HG03342 (cell line): ENCODE measurements around the gene GLYR1.
"Not testable (repeated sequence)": the region's sequence is repeated elsewhere in the genome, so short reads cannot be mapped to it uniquely, and the experiment has no call there.

Experiments used
- ATAC-seq: cut with Tn5 transposase; IDR thresholded peaks from one replicate; pipeline ENCODE4 v1.9.1; 2021; ENCODE audit warnings: mild to moderate bottlenecking, moderate library complexity; ENCODE audit not compliant: unreplicated experiment

Gene GLYR1

DNA sequence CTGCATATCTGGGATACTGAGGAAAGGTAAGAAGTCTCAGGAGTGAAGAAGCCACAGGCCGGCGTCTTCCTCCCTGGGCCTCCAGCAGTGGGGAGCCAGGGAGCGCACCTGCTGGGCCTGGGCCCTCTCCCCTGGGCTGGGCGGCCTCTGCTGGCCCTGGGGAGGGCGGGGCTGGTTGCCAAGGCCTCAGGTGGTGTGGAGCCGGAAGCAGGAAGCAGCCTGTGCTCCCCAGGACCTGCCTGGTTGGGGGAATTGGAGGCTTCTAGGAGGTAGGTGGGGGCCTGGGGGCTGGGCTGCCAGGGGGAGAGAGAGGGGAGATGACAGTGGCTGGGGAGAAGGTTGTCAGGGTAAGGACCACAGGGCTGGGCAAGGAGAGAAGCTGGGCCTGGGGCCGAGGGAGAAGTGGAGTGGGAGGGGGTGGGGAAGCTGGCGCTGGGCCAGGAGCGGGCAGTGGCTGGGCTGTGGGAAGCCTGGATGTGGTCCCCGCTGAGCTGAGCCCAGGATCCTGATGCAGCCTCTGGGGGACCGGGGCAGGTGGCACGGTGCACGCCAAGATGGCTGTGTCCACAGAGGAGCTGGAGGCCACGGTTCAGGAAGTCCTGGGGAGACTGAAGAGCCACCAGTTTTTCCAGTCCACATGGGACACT lies 51.8 kb downstream of the GLYR1 start, which contains the start of gene SMIM22:
TSS of gene SMIM22 (plus strand) at position 189 of the 647 bp plus-strand sequence. CDS start at position 555, 366 bp downstream.
- no peak for ATAC-seq

GRCh38 chr16:4792951-4793513 lies 54.1 kb downstream of the GLYR1 start:
- ATAC-seq: no peak

GRCh38 chr16:4790871-4791270 lies 56.2 kb downstream of the GLYR1 start:
- ATAC-seq: no peak

DNA sequence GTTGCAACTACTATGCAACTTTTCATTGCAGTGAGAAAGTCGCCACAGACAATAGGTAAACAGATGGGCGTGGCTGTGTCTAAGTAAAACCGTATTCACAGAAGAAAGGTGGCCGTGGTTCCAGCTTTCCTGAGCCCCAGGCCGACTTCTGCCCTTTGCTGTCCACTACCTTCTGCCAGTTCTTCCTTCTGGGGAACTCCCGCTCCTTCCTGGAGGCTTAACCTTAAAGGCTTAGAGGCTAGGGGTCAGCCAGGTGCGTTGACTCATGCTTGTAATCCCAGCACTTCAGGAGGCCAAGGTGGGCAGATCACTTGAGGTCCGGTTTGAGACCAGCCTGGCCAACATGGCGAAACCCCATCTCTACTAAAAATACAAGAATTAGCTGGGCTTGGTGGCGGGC lies 56.8 kb downstream of the GLYR1 start:
- no peak for ATAC-seq

GRCh38 chr16:4788910-4789309 lies 58.2 kb downstream of the GLYR1 start:
- ATAC-seq: no peak

GRCh38 chr16:4788489-4788889 lies 58.6 kb downstream of the GLYR1 start:
- ATAC-seq: no peak

GRCh38 chr16:4787627-4788482 lies 59.2 kb downstream of the GLYR1 start, which contains the start of gene SEPTIN12:
Gene SEPTIN12, minus strand, starts transcription at chr16:4788345. Its CDS starts 700 bp downstream, at chr16:4787645.
- ATAC-seq: no peak

GRCh38 chr16:4787068-4787467 lies 60.0 kb downstream of the GLYR1 start:
- no peak for ATAC-seq

DNA sequence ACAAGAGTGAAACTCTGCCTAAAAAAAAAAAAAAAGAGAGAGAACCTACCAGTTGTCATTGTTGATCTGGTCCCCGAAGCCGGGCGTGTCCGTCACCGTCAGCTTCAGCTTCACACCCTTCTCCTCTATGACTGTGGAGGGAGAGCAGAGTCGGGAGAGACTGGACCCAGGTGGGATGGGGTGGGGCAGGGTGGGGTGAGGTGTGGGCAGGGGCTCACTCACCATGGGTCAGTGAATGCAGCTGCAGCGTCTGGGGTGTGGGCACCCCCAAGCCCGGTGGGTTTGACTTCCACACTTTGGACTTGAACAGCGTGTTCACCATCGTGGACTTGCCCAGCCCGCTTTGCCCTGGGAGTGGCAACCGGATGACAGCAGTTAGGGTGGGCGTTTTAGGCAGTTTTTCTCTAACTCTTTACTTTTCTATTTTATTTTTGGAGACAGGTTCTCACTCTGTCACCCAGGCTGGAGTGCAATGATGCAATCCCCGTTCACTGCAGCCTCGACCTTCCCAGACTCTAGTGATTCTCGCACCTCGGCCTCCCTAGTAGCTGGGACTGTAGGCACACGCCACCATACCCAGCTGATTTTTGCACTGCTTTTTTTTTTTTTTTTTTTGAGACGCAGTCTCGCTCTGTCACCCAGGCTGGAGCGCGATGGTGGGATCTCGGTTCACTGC lies 61.2 kb downstream of the GLYR1 start:
- ATAC-seq: no peak

DNA sequence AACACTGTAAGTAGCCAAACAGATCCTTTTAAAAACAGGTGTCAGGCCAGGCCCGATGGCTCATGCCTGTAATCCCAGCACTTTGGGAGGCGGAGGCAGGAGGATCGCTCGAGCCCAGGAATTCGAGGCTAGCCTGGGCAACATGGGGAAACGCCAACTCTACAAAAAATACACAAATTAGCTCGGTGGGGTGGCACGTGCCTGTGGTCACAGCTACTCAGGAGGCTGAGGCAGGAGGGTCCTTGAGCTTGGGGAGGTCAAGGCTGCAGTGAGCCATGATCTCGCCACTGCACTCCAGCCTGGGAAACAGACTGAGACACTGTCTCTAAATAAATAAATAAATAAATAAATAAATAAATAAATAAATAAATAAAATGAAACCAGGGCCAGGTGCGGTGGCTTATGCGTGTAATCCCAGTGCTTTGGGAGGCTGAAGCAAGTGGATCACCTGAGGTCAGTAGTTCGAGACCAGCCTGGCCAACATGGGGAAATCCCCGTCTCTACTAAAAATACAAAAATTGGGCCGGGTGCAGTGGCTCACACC lies 62.6 kb downstream of the GLYR1 start:
- not testable (repeated sequence) for ATAC-seq

DNA sequence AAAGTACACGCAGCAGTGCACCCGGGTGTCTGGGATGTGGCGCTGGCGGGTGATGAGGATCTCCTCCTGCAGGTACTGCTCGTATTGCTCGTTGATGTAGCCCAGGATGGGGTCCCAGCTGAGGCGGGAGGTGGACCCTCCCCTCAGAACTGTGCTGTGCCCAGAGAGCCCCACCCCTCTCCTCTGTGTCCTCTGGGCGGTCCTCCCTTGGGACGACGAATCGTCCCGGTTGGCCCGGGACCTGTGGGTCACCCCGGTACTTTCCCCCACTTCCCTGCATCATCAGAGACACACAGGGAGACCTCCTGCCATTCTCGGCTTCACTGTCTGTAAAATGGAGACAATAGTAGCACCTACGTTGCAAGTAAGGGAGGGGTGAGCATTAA lies 63.1 kb downstream of the GLYR1 start:
- ATAC-seq: no peak

- no peak for ATAC-seq
Measured at GRCh38 chr16:4783251-4783950, 63.7 kb downstream of the GLYR1 start.

- ATAC-seq: no peak
Measured at GRCh38 chr16:4780235-4780634, 66.9 kb downstream of the GLYR1 start.

GRCh38 chr16:4778050-4778392 lies 69.1 kb downstream of the GLYR1 start:
- no peak for ATAC-seq

DNA sequence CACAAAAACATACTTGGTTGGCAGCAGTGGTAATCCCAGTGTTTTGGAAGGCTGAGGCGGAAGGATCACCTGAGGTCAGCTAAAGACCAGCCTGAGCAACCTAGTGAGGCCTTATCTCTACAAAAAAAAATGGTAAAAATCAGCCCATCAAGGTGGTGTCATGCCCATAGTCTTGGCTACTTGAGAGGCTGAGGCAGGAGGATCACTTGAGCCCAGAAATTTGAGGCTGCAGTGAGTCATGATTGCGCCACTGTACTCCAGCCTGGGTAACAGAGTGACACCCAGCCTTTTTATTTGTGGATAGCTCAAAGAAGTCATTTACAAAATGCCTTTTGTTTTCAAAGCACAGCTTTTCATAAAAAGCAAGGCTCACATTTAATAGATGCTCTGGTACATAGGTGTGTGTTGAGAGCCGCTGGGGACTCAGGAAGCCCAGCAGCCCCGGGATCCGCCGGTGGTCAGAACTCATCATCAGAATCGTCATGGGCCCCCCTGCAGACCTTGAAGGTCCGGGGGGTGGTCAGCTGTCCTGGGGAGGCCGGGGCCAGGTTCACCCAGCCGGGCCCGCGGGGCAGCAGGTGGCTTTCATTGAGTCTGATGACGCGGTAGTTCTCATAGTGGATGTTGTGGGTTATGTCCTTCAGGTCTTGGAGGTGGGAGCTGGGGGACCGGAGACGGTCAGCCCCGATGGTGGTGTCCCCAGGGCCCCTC lies 69.6 kb downstream of the GLYR1 start:
- ATAC-seq: no peak

GRCh38 chr16:4776141-4776705 lies 70.9 kb downstream of the GLYR1 start:
- no peak for ATAC-seq

DNA sequence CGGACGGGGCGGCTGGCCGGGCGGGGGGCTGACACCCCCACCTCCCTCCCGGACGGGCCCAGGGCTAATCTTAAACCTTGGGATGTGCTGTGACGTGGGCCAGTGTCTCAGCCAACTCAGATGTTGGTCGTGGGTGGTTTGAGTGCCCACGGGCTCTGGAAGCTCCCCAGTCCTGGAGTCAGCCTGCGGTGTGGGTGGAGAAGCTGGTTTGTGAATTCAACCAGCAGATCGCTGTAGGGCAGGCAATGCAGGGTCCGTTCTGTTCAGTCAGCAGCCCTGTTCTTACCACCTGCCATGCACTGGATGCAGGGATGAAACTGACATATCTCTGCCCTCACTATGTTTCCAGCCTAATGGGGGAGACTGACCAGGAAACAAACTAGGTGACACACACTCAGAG lies 72.1 kb downstream of the GLYR1 start:
- no peak for ATAC-seq

DNA sequence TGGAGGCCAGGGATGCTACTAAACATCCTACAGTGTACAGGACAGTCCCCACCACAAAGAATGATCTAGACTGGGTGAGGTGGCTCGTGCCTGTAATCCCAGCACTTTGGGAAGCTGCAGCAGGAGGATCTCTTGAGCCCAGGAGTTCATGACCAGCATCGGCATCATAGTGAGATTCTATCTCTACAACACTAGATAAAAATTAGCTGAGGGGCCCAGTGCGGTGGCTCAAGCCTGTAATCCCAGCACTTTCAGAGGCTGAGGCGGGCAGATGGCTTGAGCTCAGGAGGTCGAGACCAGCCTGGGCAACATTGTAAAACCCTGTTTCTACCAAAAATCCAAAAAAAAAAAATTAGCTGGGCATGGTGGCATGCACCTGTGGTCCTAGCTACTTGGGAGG lies 74.7 kb downstream of the GLYR1 start:
- no peak for ATAC-seq

DNA sequence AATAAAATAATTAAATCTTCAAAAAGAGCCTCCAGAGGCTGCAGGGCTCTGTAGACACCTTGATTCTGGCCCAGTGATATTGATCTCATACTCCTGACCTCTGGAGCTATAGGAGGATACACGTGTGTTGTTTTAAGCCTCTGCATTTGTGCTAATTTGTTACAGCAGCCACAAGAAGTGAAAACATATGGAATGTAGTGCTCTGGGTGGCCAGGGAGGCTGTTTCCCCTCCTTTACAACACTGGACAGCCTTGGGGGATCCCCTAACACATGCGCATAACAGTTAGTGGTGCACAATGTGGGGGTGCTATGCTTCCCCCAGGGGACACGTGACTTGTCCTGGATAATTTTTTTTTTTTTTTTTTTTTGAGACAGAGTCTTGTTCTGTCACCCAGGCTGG lies 75.4 kb downstream of the GLYR1 start:
- no peak for ATAC-seq

GRCh38 chr16:4769306-4769638 lies 77.8 kb downstream of the GLYR1 start:
- no peak for ATAC-seq
